ENCODE results near the gene CACNA1H.
A peak's percentile ranks its signal among the peaks of the same experiment; 100 is the strongest.

The CACNA1H gene

GRCh38 chr16:1152651-1153259 is at the start of gene CACNA1H:
TSS of gene CACNA1H (plus strand) at chr16:1153106. CDS start at chr16:1153738, 632 bp downstream.
- peak; percentile 86 for DNase-seq (ENCODE audit: low spot score)

- DNase-seq (ENCODE audit: low spot score), result no peak
Measured at GRCh38 chr16:1103636-1103980, 49.3 kb upstream of the CACNA1H start.

GRCh38 chr16:1105888-1106620 is 46.9 kb upstream of the CACNA1H start:
- DNase-seq (ENCODE audit: low spot score), result peak; percentile 93

- DNase-seq (ENCODE audit: low spot score), result no peak
Measured at GRCh38 chr16:1106659-1107058, 46.2 kb upstream of the CACNA1H start.

- DNase-seq (ENCODE audit: low spot score), result no peak
Measured at GRCh38 chr16:1107141-1107540, 45.8 kb upstream of the CACNA1H start.

- DNase-seq (ENCODE audit: low spot score), result no peak
Measured at GRCh38 chr16:1107731-1108130, 45.2 kb upstream of the CACNA1H start.

GRCh38 chr16:1108299-1109252 is 44.3 kb upstream of the CACNA1H start:
- DNase-seq (ENCODE audit: low spot score), result no peak

- DNase-seq (ENCODE audit: low spot score), result no peak
Measured at GRCh38 chr16:1109648-1110047, 43.3 kb upstream of the CACNA1H start.

- no peak for DNase-seq (ENCODE audit: low spot score)
Measured at GRCh38 chr16:1112506-1113184, 40.3 kb upstream of the CACNA1H start.

- DNase-seq (ENCODE audit: low spot score), result no peak
Measured at GRCh38 chr16:1113489-1113888, 39.4 kb upstream of the CACNA1H start.

GRCh38 chr16:1113889-1114526 is 38.9 kb upstream of the CACNA1H start:
- DNase-seq (ENCODE audit: low spot score), result no peak

- no peak for DNase-seq (ENCODE audit: low spot score)
Measured at GRCh38 chr16:1116693-1117077, 36.2 kb upstream of the CACNA1H start.

- DNase-seq (ENCODE audit: low spot score), result no peak
Measured at GRCh38 chr16:1117176-1117900, 35.6 kb upstream of the CACNA1H start.

- DNase-seq (ENCODE audit: low spot score), result no peak
Measured at GRCh38 chr16:1117926-1118325, 35.0 kb upstream of the CACNA1H start.

GRCh38 chr16:1119129-1119528 is 33.8 kb upstream of the CACNA1H start:
- DNase-seq (ENCODE audit: low spot score), result no peak

- peak; percentile 56 for DNase-seq (ENCODE audit: low spot score)
Measured at GRCh38 chr16:1119766-1120576, 32.9 kb upstream of the CACNA1H start.

GRCh38 chr16:1120577-1120941 is 32.3 kb upstream of the CACNA1H start:
- DNase-seq (ENCODE audit: low spot score), result no peak

- no peak for DNase-seq (ENCODE audit: low spot score)
Measured at GRCh38 chr16:1121009-1121408, 31.9 kb upstream of the CACNA1H start.

GRCh38 chr16:1121601-1122397 is 31.1 kb upstream of the CACNA1H start:
- no peak for DNase-seq (ENCODE audit: low spot score)
